OCI-LY7 (cell line): ENCODE measurements around the gene CDON. TPM values are rescaled to one million over a fixed set of nuclear protein-coding genes. Genes with fewer than 3 reads are reported as not detected.

Experiments used
- BruUV-seq: library from RNA; stranded (reverse); fragments of 400-500 nt; replicated peaks from 2 replicates; lab custom pipeline; 2021; lab: Mats Ljungman, UMichigan
- CTCF ChIA-PET: fragments of 300-600 bp; sonication (Branson Sonifier 250); formaldehyde crosslinking; loops from one replicate; lab custom pipeline; 2022; ENCODE audit warnings: antibody characterized with exemption; ENCODE audit not compliant: unreplicated experiment; lab: Charles Lee
- POLR2A ChIA-PET: fragments of 300-600 bp; sonication (Branson Sonifier 250); formaldehyde crosslinking; loops from one replicate; lab custom pipeline; 2022; ENCODE audit warnings: antibody characterized with exemption; lab: Charles Lee
- DNase-seq: peaks from one replicate; pipeline ENCODE4 v3.0.0-alpha.2; 2015; ENCODE audit warnings: low spot score
- H2AFZ ChIP-seq: fragments of 200-600 bp; sonication (generic), shearing (Covaris generic); 2 replicates; pipeline ENCODE4 v1.6.1; 2014; ENCODE audit warnings: mild to moderate bottlenecking, antibody characterized with exemption, low read length, moderate library complexity
- H3K27ac ChIP-seq: fragments of 200-600 bp; sonication (generic); 2 replicates; pipeline ENCODE4 v1.5.1; 2014; ENCODE audit warnings: mixed run types, low read depth, mild to moderate bottlenecking, moderate library complexity, low read length, inconsistent platforms; ENCODE audit not compliant: poor library complexity, severe bottlenecking
- H3K36me3 ChIP-seq: fragments of 200-600 bp; sonication (generic); 2 replicates; pipeline ENCODE4 v1.6.1; 2014; ENCODE audit warnings: mild to moderate bottlenecking, antibody characterized with exemption, low read length, moderate library complexity, mixed read lengths; ENCODE audit not compliant: insufficient read depth
- H3K4me1 ChIP-seq: fragments of 200-600 bp; sonication (generic); 2 replicates; pipeline ENCODE4 v1.5.1; 2014; ENCODE audit warnings: mild to moderate bottlenecking, low read length; ENCODE audit not compliant: insufficient read depth, poor library complexity, severe bottlenecking
- H3K4me2 ChIP-seq: fragments of 200-600 bp; sonication (generic); 2 replicates; pipeline ENCODE4 v1.6.1; 2014; ENCODE audit warnings: mild to moderate bottlenecking, low read length
- H3K4me3 ChIP-seq: fragments of 200-600 bp; sonication (generic); 2 replicates; pipeline ENCODE4 v1.5.1; 2014; ENCODE audit warnings: mild to moderate bottlenecking, low read depth, low read length; ENCODE audit not compliant: poor library complexity, severe bottlenecking
- H3K79me2 ChIP-seq: fragments of 200-600 bp; sonication (generic); 2 replicates; pipeline ENCODE4 v1.6.1; 2016; ENCODE audit warnings: low read depth, mild to moderate bottlenecking, low read length, moderate library complexity, mixed read lengths; ENCODE audit not compliant: insufficient read depth
- H3K9me2 ChIP-seq: fragments of 200-600 bp; sonication (generic); 2 replicates; pipeline ENCODE4 v1.6.1; 2016; ENCODE audit warnings: mild to moderate bottlenecking, low read length, mixed read lengths; ENCODE audit not compliant: insufficient read depth
- H3K9me3 ChIP-seq: fragments of 200-600 bp; sonication (generic); 2 replicates; pipeline ENCODE4 v1.6.1; 2014; ENCODE audit warnings: mild to moderate bottlenecking, mixed run types, low read length, mixed read lengths
- H4K20me1 ChIP-seq: fragments of 200-600 bp; sonication (generic); 2 replicates; pipeline ENCODE4 v1.6.1; 2014; ENCODE audit warnings: mild to moderate bottlenecking, antibody characterized with exemption, low read length, moderate library complexity, mixed read lengths; ENCODE audit not compliant: insufficient read depth
- EZH2phosphoT487 ChIP-seq: fragments of 200-600 bp; sonication (generic); IDR thresholded peaks from 2 replicates; pipeline ENCODE4 v1.6.1; 2018; ENCODE audit warnings: low read depth, borderline replicate concordance, mild to moderate bottlenecking, mixed run types, antibody characterized with exemption, low read length, moderate library complexity, mixed read lengths
- intact Hi-C: fragments of 100-400 bp; cut with micrococcal nuclease; formaldehyde crosslinking; loops from one replicate; pipeline ENCODE4 v1.10.0; 2022; ENCODE audit not compliant: unreplicated experiment
- total RNA-seq, 2 experiments: library from RNA; depleted of rRNA in 1 of 2; stranded (reverse); fragments of >200 nt in 1 of 2; shearing (Covaris generic) in 1 of 2; gene quantifications; 2 replicates each; pipeline ENCODE4 v1.2.3, GENCODE V29; 2014 to 2022
- TF ChIP-seq, protein P1 (sequence below): fragments of 200-600 bp; sonication (generic); conservative IDR thresholded peaks from 2 replicates; pipeline ENCODE4 v1.5.1; 2014; ENCODE audit warnings: mild to moderate bottlenecking, antibody characterized with exemption, low read length, moderate library complexity, mixed read lengths

CDON gene
- total RNA-seq, 2 experiments from 2014 or later = 1.5 to 2.5 TPM

DNA sequence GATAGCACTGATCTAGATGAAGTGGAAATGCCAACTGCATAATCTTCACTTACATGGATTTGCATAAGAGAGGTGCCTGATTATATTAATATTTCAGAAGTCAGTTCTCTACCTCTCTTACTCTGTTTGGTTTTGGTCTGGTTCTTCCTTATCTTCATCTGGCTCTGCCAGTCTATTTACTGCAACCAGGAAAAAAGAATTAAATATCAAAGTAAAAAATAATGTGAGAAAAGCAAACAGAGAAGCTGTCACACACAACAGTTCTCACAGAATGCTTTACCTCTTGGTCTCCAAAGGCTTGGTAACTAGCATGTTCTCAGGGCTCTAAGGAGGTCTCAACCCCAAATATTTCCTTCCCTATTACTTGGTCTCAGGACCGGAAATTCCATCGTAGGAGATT, 110.1 kb downstream of the CDON start:
- ChIA-PET CTCF (no interaction called here), POLR2A (no interaction called here)
- Histone ChIP-seq H3K27ac (no peak overlapping the region), H3K9me2 (no peaks in the 10 kb centered on the region), H3K4me3 (no peak overlapping the region), H2AFZ (no peak overlapping the region), H3K36me3 (no peaks in the 10 kb centered on the region), H3K4me1 (no peaks in the 10 kb centered on the region), H3K79me2 (no peaks in the 10 kb centered on the region), H3K4me2 (no peak overlapping the region), H4K20me1 (no peaks in the 10 kb centered on the region), H3K9me3 (no peaks in the 10 kb centered on the region)
- no TSS peak for BruUV-seq
- intact Hi-C loops = no loop called here
- TF ChIP-seq, protein P1, sequence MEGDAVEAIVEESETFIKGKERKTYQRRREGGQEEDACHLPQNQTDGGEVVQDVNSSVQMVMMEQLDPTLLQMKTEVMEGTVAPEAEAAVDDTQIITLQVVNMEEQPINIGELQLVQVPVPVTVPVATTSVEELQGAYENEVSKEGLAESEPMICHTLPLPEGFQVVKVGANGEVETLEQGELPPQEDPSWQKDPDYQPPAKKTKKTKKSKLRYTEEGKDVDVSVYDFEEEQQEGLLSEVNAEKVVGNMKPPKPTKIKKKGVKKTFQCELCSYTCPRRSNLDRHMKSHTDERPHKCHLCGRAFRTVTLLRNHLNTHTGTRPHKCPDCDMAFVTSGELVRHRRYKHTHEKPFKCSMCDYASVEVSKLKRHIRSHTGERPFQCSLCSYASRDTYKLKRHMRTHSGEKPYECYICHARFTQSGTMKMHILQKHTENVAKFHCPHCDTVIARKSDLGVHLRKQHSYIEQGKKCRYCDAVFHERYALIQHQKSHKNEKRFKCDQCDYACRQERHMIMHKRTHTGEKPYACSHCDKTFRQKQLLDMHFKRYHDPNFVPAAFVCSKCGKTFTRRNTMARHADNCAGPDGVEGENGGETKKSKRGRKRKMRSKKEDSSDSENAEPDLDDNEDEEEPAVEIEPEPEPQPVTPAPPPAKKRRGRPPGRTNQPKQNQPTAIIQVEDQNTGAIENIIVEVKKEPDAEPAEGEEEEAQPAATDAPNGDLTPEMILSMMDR = no peak
- TF ChIP-seq EZH2phosphoT487 = no peak
- DNase-seq = no peak

DNA sequence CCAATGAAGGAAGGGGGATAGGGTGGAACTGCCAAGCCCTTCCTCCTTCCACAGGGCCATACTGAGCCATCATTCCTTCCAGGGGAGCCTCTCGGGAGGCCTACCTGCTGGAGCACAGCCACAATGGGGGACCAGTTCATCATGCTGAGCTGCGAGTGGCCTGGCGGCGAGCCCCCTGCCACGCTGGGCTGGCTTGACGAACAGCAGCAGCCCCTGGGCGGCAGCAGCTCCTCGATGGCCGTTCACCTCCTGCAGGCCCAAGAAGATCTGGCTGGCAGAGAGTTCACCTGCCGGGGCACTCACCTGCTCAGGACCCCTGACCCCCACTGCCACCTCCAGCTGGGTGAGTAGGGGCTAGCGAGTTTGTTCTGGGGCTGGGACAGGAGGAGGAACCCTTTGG, 110.9 kb downstream of the CDON start:
- CTCF ChIA-PET = no interaction called here
- no TSS peak for BruUV-seq

More for the DNA sequence above, 110.9 kb downstream of the CDON start:
- TF ChIP-seq, protein P1 = no peak
- intact Hi-C loops = no loop called here
- POLR2A ChIA-PET = no interaction called here
- H3K9me2 ChIP-seq = no peaks in the 10 kb centered on the region
- no peak overlapping the region for H3K4me2 ChIP-seq
- DNase-seq = no peak
- no peak overlapping the region for H3K4me3 ChIP-seq
- H3K9me3 ChIP-seq = no peaks in the 10 kb centered on the region
- H3K4me1 ChIP-seq = no peaks in the 10 kb centered on the region
- no peaks in the 10 kb centered on the region for H3K79me2 ChIP-seq
- H3K27ac ChIP-seq = no peak overlapping the region
- H3K36me3 ChIP-seq = no peaks in the 10 kb centered on the region
- no peaks in the 10 kb centered on the region for H4K20me1 ChIP-seq
- no peak overlapping the region for H2AFZ ChIP-seq
